Stomach (tissue), 9 donors: ENCODE results near the gene RDX. TPM values are rescaled to one million over a fixed set of nuclear protein-coding genes. Genes with fewer than 3 reads are reported as not detected.

Experiments
- DNase-seq, 2 donors: peaks; one replicate each; pipeline versions ENCODE4 v3.0.0 to v3.0.0-alpha.2; 2013 to 2019
- H3K27ac ChIP-seq, 5 donors: fragments of 200-600 bp in 4 of 5; sonication (generic) in 4 of 5; one replicate each; pipeline ENCODE4 v1.5.1; 2013 to 2019; ENCODE audit warnings: mild to moderate bottlenecking in 1 of 5, moderate library complexity in 1 of 5
- H3K27me3 ChIP-seq, 3 donors: fragments of 200-600 bp; sonication (generic); one replicate each; pipeline ENCODE4 v1.5.1; 2017 to 2019; ENCODE audit warnings: mixed run types in 1 of 3
- H3K36me3 ChIP-seq, 4 donors: fragments of 200-600 bp; sonication (generic); 1 replicate in 3 of 4; 2 replicates in 1 of 4; pipeline ENCODE4 v1.5.1; 2016 to 2019
- H3K4me1 ChIP-seq, 4 donors: fragments of 200-600 bp; sonication (generic); one replicate each; pipeline ENCODE4 v1.5.1; 2016 to 2019
- H3K4me3 ChIP-seq, 4 donors: fragments of 200-600 bp; sonication (generic) in 3 of 4; one replicate each; pipeline ENCODE4 v1.5.1; 2016 to 2019; ENCODE audit warnings: mild to moderate bottlenecking in 1 of 4
- H3K9me3 ChIP-seq, 4 donors: fragments of 200-600 bp; sonication (generic); one replicate each; pipeline ENCODE4 v1.5.1; 2016 to 2019
- CTCF ChIP-seq, 7 experiments: fragments of 450-650 bp in 4 of 7; fragments of 200-600 bp in 3 of 7; sonication (generic) in 3 of 7; IDR thresholded peaks; one replicate each; pipeline ENCODE4 v1.5.1; 2016 to 2019; ENCODE audit warnings: antibody characterized with exemption in 7 of 7, control low read depth in 2 of 7, mild to moderate bottlenecking in 1 of 7
- EP300 ChIP-seq: sonication (generic); formaldehyde crosslinking; IDR thresholded peaks from one replicate; pipeline ENCODE4 v1.6.1; 2017; ENCODE audit warnings: antibody characterized with exemption
- POLR2A ChIP-seq, 4 donors: fragments of 450-650 bp; IDR thresholded peaks; one replicate each; pipeline ENCODE4 v1.6.1; 2016; ENCODE audit warnings: antibody characterized with exemption in 4 of 4, control low read depth in 2 of 4, mild to moderate bottlenecking in 1 of 4, moderate library complexity in 1 of 4
- POLR2AphosphoS5 ChIP-seq, 3 donors: sonication (generic); formaldehyde crosslinking; IDR thresholded peaks; one replicate each; pipeline ENCODE4 v1.6.1; 2016; ENCODE audit warnings: antibody characterized with exemption in 3 of 3
- WGBS, 5 donors: extraction: QIAGEN DNeasy Blood & Tissue Kit in 3 of 5; methylation state at CpG; one replicate each; pipeline versions ENCODE4 v1.1.5 to v1.1.7; 2013 to 2018; 5-methylcytosine and 5-hydroxymethylcytosine counted together
- intact Hi-C: fragments of 100-400 bp; cut with DNase I; formaldehyde crosslinking; loops from one replicate; pipeline ENCODE4 v1.15.1; 2023; ENCODE audit warnings: low total_unique reads
- polyA plus RNA-seq, 3 donors: library from polyadenylated mRNA; stranded (reverse); fragments of 200-250 nt; gene quantifications; one replicate each; pipeline ENCODE4 v1.2.3, GENCODE V29; 2013
- total RNA-seq, 5 donors: library from RNA; depleted of rRNA; stranded (reverse); fragments of >200 nt; gene quantifications; one replicate each; pipeline versions ENCODE4 v1.1.0 to v1.2.3, GENCODE V29; 2014 to 2016
- donor health status: healthy with polysubstance abuse.
- donor health status: Bipolar disorder and iron deficiency.
- donor health status: healthy.

Gene RDX
- total and polyA plus RNA-seq, 8 donors: 18.1 to 426 (median 55.4) TPM

DNA sequence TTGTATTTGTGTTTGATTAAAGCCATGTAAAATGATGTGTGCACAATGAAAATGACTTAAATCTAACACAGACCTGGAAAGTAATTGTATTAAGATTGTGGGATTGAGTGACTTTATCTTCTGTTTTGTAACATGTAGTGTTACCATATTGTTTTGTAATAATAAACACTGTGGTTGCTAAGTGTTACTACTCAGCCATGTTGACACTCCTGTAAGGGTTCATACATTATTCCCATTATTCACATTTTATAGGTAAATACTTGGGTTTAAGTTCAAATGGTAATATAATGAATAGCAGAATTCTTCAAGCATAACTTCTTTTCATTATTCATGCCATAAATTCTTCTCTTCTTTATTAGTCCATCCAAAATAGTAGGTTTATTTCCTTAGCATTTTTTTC, 134.2 kb downstream of the RDX start:
- Histone ChIP-seq H3K4me3 (no peak overlapping the region), H3K9me3 (no peaks in the 10 kb centered on the region), H3K4me1 (no peaks in the 10 kb centered on the region), H3K27me3 (no peaks in the 10 kb centered on the region), H3K36me3 (peaks cover 8 to 78% (median 73%) of the 10 kb centered on the region in 4 donors), H3K27ac (no peak overlapping the region)
- TF ChIP-seq EP300: no peak
- no peak for TF ChIP-seq POLR2A (IDR thresholded peaks at IDR 0.05)
- no peak for TF ChIP-seq POLR2AphosphoS5 (IDR thresholded peaks at IDR 0.05)
- no peak for TF ChIP-seq CTCF (IDR thresholded peaks at IDR 0.05)
- intact Hi-C loops: no loop called here
- no peak for DNase-seq

DNA sequence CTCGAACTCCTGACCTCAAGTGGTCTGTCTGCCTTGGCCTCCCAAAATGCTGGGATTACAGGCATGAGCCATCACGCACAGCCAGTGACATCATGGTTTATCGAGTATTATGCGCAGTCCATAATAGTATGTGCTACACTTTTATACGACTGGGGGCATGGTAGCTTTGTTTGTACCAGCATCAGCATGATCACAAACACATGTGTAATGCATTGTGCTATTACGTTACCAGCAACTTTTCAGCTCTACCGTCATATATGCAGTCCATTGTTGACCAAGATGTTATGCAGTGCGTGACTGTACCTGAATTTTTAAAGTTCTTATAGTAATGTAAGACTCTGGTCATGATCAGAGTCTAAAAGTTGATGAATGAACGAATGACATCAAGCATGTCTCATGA, 135.4 kb downstream of the RDX start:
- 93 to 98% (median 96%) methylated on average over 9 of the region's 9 CpGs for WGBS, 5 donors
- DNase-seq: no peak
- Histone ChIP-seq H3K27me3 (no peaks in the 10 kb centered on the region), H3K4me1 (no peaks in the 10 kb centered on the region), H3K4me3 (no peak overlapping the region), H3K27ac (no peak overlapping the region), H3K36me3 (peaks cover 8 to 78% (median 73%) of the 10 kb centered on the region in 4 donors), H3K9me3 (no peaks in the 10 kb centered on the region)
- TF ChIP-seq EP300 (no peak), POLR2A (IDR thresholded peaks at IDR 0.05) (no peak), POLR2AphosphoS5 (IDR thresholded peaks at IDR 0.05) (no peak), CTCF (IDR thresholded peaks at IDR 0.05) (no peak)
- intact Hi-C loops: no loop called here

DNA sequence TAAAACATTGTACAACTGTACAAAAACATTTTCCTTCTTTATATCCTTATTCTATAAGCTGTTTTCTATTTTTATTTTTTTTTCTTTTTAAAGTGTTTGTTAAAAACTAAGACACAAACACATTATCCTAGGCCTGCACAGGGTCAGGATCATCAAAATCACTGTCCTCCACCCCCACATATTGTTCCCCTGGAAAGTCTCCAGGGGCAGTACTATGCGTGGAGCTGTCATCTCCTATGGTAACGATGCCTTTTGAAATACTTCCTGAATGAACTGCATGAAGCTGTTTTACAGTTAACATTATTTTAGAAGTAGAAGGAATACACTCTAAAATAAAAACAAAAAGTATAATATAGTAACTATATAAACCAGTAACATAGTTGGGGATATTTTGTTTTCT, 136.0 kb downstream of the RDX start:
- no peaks in the 10 kb centered on the region for H3K4me1 ChIP-seq
- 60 to 82% (median 80%) methylated on average over 2 of the region's 2 CpGs for WGBS, 5 donors
- DNase-seq: no peak
- peaks cover 8 to 74% (median 68%) of the 10 kb centered on the region in 4 donors for H3K36me3 ChIP-seq
- intact Hi-C loops: no loop called here
- H3K9me3 ChIP-seq: no peaks in the 10 kb centered on the region
- TF ChIP-seq POLR2AphosphoS5 (IDR thresholded peaks at IDR 0.05) (no peak), POLR2A (IDR thresholded peaks at IDR 0.05) (no peak), EP300 (no peak), CTCF (IDR thresholded peaks at IDR 0.05) (no peak)
- H3K27me3 ChIP-seq: no peaks in the 10 kb centered on the region
- H3K4me3 ChIP-seq: no peak overlapping the region
- H3K27ac ChIP-seq: no peak overlapping the region

DNA sequence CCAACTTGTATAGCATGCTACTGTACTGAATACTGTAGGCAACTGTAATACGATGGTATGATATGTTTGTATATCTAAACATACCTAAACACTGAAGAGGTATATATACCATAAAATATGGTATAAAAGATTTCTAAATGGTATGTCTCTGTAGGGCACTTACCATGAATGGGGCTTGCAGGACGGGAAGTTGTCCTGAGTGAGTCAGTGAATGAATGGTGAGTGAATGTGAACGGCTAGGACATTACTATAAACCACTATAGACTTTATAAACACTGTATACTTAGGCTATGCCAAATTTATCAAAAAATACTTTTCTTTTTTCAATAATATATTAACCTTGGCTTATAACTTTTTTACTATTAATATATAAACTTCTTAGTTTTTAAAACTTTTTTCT, 136.4 kb downstream of the RDX start:
- Histone ChIP-seq H3K4me1 (no peaks in the 10 kb centered on the region), H3K9me3 (no peaks in the 10 kb centered on the region), H3K27ac (no peak overlapping the region), H3K27me3 (no peaks in the 10 kb centered on the region), H3K36me3 (peaks cover 8 to 69% (median 63%) of the 10 kb centered on the region in 4 donors), H3K4me3 (no peak overlapping the region)
- TF ChIP-seq CTCF (IDR thresholded peaks at IDR 0.05) (no peak), POLR2AphosphoS5 (IDR thresholded peaks at IDR 0.05) (no peak), EP300 (no peak), POLR2A (IDR thresholded peaks at IDR 0.05) (no peak)
- intact Hi-C loops: no loop called here
- no peak for DNase-seq
- WGBS, 5 donors: 81 to 90% (median 88%) methylated on average over 3 of the region's 3 CpGs
